Stimulated activated CD4-positive, alpha-beta T cell treated with anti-CD3 and anti-CD28 coated beads, Interleukin-4, amount 100 ng/mL, for 48 hours (primary cell): ENCODE data around the gene TNS3.

Experiments used
- DNase-seq, 2 donors: peaks; one replicate each; pipeline ENCODE4 v3.0.0-alpha.2; 2020; ENCODE audit warnings: low read depth in 2 of 2

TNS3 gene

DNA sequence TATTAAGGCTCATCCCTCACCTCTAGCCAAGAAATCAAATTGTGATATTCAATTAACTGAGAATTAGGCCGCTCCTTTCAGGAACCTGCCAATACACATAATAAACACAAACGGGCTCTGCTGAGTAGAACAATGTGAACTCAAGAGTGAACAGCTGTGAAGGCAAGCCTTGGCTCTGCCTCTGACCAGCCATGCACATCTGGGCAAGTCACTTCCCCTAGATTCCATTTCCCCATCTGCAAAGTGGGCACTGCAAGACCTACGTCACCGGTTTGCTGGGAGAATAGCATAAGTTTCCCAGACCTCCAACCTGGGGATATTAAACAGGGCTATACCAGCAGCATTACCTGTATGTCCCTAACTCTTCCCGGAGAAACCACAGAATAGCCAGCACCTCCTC is 355.2 kb downstream of the TNS3 start:
- DNase-seq: no peak

DNA sequence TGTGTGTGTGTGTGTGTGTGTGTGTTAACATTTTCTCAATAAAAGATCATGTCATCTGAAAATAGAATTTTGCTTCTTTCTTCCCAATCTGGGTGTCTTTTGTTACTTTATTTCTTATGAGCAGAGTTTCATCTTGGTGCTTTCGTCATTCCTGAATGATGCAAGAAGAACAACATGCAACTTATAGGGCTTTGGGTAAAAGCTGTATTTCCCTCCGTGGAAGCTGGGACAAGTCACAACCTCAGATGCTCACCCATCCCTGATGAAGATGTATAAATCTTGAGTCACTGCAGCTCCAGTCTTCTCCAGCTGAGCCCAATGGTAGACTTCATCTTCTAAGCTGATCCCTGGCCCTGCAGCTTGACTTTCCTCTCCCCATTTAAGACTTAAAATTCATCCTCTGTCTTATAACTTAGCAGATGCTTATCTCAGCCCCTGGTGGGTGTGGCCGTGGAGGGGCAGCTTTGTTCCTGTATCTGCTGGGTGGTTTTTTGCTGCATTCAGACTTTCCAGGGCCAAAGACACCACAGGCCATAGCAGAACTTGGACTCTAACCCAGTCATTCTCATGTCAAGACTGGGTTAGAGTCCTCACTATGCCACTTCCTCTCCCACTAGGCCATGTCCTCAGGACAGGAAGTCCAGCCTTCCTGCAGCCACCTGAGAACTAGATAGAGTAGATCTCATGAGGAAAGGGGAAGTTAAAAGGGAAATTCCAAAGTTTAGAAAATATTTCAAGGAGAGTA is 356.4 kb downstream of the TNS3 start:
- DNase-seq: no peak
